IPS DF 4.7 (cell line): Measurements from ENCODE around the gene HCN1.
"Not testable (repeated sequence)": the region's sequence is repeated elsewhere in the genome, so short reads cannot be mapped to it uniquely, and the experiment has no call there.

Experiments used
- DNase-seq: peaks from one replicate; pipeline ENCODE4 v3.0.0-alpha.2; 2013; ENCODE audit warnings: low spot score; ENCODE audit errors: extremely low read depth

Gene HCN1

DNA sequence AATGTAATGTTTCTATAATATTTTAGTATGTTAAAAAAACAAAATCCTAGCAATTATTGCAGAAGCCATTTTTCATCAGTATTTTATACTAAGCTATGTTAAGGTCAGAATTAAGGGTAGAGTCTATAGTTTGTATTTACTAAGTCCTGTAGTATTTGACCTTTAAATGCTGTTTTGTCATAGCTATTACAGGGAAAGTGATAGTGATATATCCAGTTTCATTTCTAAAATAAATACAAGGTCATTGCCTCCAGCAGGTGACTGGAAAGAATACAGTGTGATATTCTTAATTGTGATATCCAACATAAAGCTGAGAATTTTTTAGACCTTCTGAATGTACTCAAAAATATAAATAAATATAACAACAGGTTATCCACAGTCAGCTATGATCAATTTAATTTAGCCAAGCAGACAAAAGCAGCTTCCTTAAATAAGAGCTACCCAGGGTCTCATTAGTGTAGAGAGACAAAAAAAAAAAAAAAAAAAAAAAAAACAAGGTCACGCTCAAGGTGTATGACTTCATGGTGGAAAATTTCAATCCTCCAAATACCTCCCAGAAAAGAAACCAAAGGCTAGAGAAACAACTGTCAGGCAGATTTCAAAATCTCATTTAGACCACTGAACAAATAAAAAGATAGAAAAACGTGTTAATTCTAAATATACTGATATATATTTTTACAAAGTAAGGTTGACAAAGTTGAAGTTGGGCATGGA is 278.7 kb downstream of the HCN1 start:
- DNase-seq, result no peak

GRCh38 chr5:45414620-45415573 is 281.3 kb downstream of the HCN1 start:
- DNase-seq, result no peak

DNA sequence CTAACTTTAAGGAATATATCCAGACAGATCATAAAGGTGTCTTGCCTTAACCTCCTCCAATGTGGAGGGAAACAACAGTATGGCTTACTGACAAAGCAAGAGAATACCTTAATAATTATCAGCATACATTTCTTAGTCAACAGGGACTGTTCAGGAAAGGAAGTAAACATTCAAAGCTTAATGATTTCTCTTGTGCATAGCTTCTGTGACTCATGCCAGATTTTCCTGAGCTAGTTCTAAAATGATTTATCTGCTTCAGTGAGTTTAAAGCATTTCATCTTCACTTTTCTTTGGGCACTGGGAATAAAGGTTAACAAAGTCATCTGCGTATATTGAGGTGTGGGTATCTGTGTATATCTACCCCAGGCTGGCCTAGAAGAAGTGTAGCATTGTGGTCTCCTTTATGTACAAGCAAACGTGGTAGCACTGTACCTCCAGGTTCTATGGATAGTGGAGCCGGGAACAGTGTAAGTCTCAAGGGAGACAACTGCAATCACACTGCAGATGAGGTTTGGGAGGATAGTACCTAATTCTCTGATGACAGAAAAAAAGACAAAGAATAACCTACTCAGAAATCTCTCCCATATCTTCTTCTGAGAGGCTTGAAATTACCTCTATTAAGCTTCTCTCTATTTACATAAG is 284.1 kb downstream of the HCN1 start:
- DNase-seq, result no peak

DNA sequence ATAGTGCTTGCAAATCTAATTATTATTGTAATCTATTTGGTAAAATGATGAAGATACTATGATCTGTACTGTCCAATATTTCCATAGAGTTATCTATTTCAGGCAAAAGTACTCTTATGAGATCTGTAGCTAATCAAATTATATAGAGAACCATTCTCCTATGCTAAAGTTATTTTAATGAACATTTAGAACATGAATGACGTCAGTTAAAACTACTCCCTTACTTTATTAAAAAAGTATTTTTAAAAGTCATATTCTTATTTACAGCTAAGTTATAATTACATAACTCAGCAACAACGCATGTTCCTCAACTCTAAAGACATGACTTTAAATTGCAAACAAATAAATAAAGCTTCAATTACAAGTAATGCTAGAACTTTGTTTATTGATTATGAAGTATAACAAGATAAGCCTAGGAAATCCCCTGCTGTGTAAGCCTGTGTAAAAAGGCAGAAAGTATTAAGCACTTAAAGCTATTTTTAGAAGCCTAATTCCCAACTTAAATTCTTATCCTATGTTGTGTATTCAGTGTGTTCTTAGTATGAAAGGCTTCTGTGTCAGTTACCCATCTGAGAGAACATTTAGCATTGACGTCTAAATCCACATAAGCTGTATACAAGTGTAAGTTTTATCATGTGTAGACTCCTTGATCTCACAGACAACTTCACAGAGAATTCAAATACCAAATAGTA is 285.7 kb downstream of the HCN1 start:
- no peak for DNase-seq

GRCh38 chr5:45408067-45408466 is 288.1 kb downstream of the HCN1 start:
- DNase-seq, result no peak

- no peak for DNase-seq
These were observed 293.2 kb downstream of the HCN1 start for GRCh38 chr5:45402804-45403455.

GRCh38 chr5:45399041-45399440 is 297.1 kb downstream of the HCN1 start:
- DNase-seq, result no peak

GRCh38 chr5:45385321-45386058 is 310.7 kb downstream of the HCN1 start:
- no peak for DNase-seq

DNA sequence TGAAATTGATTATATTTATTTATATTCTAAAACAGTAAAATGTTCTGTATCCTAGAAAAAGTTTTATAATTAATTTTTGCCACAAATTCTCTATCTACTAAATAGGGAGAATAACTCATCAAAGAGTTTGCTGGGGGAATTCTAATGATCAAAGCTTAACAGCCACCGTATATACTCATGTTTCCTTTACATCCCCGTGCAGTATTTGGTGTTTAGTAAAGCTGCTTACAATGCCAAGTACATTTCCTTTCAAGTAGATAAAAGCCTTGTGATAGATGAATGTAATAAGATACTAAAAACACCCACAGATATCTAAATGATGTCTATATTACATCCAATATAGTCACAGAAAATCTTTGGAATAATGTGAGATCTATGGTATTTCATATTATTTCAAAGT is 312.2 kb downstream of the HCN1 start:
- DNase-seq, result no peak

GRCh38 chr5:45382583-45382982 is 313.6 kb downstream of the HCN1 start:
- no peak for DNase-seq

DNA sequence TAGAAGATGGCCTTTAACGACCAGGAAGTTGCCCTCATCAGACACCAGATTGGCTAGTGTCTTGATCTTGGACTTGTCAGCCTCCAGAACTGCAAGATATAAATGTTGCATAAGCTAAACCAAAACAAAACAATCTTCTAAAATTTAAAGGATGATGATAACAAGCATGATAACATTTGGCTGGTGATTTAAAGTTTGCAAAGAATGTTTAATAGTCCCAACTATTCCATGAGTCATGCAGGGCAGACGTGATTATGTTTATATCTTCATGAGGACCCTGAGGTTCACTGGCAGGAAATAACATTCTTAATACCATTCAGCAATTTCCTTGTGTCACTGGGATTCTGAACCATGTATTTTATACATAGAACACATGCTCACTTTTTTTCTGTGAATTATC is 319.8 kb downstream of the HCN1 start:
- DNase-seq, result no peak

DNA sequence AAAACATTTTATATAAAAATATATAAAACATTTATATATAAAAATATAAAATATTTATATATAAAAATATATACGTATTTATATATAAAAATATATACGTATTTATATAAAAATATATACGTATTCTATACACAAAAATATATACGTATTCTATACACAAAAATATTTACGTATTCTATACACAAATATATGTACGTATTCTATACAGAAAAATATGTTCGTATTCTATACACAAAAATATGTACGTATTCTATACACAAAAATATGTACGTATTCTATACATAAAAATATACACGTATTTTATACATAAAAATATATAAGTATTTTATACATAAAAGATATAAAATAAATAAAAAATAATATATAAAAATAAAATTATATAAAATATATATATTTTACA is 323.6 kb downstream of the HCN1 start:
- no peak for DNase-seq

GRCh38 chr5:45371423-45371822 is 324.8 kb downstream of the HCN1 start:
- not testable (repeated sequence) for DNase-seq

DNA sequence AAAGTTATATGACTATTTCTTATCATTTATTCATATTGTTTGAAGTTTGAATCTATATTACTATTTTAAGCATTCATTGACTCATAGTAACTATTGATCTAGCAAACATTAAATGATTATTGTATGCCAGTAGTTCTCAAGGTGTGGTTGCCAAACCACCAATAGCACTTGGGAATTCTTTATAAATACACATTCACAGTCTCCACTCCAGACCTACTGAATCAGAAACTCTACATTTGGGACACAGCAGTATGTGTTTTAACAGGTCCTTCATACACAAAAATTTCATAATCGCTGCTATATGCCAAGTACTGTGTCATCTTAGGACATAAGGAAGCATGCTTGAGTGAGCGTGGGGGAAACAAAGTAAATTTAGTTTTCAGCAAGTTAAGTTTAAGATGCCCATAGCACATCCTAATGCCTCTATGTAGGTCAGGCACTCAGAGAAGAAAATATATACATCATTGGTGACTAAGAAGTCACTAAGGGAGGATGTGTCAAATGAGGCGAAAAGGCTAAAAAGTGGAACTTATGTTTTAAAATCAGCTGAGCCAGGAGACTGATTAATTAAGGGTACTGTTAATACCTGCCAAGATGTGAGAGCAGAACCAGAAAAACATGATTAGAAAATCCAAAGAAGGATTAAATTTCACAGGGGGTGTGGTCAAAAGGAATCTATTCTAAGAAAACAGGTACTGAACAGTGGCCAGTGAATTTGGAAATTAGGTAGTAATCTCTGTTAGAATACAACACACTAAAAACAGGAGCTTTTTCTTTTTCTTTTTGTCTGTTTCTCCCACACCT is 340.8 kb downstream of the HCN1 start:
- no peak for DNase-seq

GRCh38 chr5:45336464-45336863 is 359.7 kb downstream of the HCN1 start:
- no peak for DNase-seq

GRCh38 chr5:45335978-45336377 is 360.2 kb downstream of the HCN1 start:
- DNase-seq, result no peak

DNA sequence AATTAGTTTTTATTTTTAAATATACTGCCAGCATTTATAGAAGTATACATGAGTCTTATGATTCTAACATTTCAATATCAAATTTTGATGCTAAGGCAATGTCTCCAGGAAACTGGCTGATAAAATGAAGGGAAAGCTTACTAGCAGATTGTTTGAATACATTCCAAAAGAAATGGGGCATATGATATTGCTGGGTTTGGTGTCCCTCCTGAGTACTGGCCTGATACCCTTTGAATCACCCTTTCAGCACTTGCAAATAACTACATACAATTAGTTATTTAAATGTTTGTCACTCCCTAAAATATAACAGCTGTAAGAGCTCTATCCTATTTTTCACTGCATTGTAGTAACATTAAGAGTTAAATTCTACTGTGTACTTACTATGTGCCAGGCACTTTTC is 360.8 kb downstream of the HCN1 start:
- no peak for DNase-seq

DNA sequence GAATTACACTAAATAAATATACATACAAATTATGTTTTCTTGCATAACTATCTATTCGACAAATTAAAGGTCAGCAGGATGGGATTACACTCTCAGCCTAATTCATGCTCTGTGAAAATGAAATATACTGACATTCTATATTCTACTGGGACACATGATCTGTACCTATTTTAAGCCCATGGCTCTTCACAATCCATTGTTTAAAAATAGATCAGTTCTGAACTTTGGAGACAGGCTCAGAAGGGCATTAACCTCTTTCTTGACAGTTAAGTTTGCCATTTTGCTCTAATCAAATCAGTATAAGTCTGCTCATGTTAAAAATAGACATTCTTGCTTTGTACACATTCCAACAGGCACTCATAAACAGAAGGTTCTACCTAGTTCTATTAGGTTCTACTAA is 361.2 kb downstream of the HCN1 start:
- no peak for DNase-seq

DNA sequence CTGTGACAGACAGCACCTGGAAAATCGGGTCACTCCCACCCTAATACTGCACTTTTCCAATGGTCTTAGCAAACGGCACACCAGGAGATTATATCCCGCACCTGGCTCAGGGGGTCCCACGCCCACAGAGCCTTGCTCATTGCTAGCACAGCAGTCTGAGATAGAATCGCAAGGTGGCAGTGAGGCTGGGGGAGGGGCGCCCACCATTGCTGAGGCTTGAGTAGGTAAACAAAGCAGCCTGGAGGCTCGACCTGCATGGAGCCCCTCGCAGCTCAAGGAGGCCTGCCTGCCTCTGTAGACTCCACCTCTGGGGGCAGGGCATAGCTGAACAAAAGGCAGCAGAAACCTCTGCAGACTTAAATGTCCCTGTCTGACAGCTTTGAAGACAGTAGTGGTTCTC is 383.6 kb downstream of the HCN1 start:
- DNase-seq, result not testable (repeated sequence)
